NCI-H1417 treated with DMSO at 0.1 percent for 48 hours (cell line): ENCODE measurements around the gene NTN1.

Experiments
- DNase-seq: peaks from one replicate; lab custom pipeline; 2025; lab: John Stamatoyannopoulos, UW

NTN1 gene

DNA sequence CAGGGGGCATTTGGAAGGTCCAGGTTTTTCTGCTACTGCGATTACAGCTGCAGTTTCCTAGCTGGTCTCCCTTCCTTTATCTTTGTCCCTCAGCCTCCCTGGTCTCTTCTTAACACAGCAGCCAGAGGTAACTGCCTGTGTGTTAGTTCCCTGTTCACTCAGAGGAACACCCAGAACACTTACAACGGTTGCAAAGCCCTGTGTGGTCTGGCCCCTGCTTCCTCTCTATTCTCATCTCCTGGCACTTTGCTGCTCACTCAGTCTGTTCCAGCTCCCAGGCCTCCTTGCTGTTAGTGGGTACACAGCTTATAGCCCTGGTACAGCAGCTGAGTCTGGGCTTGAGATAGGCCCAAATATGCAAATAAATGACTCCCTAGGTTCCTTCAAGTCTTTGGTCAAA lies 16.4 kb downstream of the NTN1 start:
- no peak for DNase-seq

DNA sequence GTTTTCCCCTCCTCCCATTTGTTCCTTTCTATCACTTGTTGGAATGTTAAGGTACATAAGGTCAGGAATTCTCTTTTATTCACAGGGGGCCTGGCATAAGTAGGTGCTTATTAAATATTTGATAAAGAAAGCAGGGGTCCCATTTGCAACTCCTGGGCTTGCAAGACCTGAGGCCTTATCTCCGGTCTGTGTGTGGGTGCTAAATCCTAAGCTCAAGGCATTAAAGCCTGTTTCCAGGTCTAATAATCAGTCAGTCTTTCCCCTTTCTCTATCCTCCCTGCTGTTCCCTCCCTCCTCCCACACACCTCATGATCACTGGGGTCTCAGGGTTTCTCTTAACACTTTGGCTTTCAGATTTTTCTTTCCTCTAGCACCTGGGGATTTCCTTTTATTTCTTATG lies 17.1 kb downstream of the NTN1 start:
- DNase-seq: no peak

GRCh38 chr17:9044772-9045463 lies 23.6 kb downstream of the NTN1 start:
- DNase-seq: no peak

GRCh38 chr17:9050801-9051401 lies 29.6 kb downstream of the NTN1 start:
- DNase-seq: no peak

DNA sequence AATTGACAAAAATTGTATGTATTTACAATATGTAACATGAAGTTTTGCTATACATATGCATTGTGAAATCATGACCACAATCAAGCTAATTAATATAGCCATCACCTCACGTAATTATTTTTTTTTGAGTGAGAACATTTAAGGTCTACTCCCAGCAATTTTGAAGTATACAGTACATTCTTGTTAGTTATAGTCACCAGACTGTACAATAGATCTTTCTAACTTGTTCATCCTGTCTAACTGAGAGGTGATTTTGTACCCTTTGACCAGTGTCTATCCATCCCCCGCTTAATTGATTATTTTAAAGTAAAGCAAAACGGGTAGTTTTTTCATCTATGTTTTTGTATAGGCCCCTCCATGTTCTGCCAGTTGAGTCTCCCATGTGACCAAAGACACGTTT lies 30.3 kb downstream of the NTN1 start:
- no peak for DNase-seq

DNA sequence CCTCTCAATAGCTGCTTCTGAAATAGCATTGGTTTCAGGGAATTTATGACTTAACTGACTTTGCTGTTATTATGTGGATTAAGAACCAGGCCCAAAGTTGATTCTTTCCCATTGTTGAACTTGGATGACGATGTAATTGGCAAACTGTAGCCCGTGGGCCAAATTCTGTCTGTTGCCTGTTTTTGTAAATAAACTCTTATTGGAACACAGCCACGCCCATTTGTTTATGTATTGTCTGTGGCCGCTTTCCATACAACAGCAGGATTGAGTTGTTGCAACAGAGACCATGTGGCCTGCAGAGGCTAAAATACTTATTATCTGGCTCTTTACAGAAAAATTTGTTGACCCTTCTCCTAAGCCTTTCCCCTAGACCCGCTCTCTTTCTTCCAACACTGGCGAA lies 31.6 kb downstream of the NTN1 start:
- DNase-seq: no peak

DNA sequence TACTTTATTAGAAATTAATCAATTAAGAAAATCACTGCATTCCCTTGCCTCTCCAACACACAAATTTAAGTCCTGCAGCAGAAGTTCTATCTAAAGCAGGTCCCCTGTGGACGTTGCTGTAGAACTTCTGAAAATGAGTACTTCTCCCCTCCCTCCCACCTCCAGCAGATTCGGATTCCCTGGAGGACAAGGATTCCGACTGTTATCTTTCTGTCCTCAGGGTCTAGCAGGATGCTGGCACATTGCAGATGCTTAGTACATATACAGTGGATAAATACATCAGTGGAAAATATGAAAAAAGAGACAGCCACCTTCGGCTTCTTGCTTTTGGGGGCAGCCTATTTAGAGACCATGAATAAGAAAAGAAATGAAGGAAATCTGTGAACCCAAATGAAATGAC lies 32.1 kb downstream of the NTN1 start:
- no peak for DNase-seq

DNA sequence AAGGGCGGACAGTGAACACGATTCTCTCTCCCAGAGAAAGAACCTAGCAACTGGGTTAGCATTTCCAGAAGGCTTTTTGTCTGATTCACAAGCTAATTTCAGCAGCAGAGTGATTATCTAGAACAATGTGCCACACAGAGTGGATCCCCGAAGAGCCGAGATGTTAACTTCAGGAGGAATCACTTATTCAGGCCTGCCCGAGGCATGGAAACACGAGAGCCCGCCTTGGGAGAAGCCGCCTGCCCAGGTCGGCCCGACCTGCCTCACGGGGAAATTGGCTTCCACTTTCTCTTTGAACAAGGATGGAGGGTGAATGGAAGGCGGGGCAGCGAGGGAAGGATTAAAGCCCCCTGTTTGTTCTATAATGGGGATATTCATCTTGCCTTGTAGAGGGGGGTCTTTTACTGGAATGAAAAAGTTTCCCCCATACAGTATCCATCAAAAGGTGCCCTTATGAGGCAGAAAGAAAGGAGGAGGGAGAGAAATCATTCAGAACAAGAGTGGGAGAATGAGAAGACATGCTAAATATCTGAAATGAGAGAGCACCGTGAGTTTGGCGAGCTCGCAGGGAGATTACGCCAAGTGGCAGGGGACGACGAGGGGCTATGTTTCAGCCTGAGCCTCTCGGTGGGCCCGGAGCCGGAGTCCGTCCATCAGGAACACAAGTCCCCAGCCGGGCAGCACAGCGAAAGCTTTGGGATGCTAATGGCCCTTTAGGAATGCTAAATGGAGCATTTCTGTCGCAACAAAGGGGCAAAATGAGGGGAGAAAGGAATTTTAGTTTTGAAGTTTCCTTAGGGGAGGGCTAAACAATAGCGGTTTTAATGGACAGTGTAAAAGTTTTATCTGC lies 33.0 kb downstream of the NTN1 start:
- no peak for DNase-seq

DNA sequence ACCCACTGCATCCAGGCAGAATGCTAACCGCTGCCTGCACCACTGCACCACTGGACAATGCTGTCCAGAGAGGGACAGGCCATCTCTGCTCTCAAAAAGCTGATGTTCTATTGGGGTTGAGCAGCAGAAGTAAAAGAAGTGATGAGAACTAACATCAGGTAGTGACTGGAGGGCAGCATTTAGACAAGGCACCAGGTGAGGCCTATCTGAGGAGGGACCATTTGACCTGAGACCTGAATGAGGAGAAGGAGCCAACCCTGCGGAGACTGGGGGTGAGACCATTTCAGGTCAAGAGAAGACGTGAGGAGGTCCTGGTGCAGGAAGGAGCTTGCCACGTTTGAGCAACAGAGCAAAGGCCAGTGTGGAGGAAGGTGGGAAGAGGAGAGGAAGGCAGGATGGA lies 34.0 kb downstream of the NTN1 start:
- no peak for DNase-seq

- no peak for DNase-seq
Observed at GRCh38 chr17:9056566-9056965, 35.3 kb downstream of the NTN1 start.

DNA sequence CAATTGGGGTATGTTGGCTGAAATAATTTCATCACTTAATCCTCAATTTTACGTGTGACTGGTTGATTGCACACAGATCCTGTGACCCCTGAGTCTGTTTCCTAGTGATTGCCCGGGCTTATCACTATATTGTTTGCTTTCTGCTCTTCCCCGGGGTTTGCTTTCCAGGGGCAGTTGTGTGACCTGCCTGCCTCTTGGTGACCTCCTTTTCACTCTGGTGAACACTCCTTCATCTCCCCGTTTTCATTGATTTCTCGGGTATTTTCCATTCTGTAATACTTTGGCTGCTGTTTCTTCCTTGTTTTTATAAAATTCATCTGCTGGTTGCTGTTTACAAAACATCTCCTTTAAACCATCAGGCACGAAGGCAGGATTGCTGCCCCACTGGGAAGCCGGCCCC lies 36.0 kb downstream of the NTN1 start:
- no peak for DNase-seq

DNA sequence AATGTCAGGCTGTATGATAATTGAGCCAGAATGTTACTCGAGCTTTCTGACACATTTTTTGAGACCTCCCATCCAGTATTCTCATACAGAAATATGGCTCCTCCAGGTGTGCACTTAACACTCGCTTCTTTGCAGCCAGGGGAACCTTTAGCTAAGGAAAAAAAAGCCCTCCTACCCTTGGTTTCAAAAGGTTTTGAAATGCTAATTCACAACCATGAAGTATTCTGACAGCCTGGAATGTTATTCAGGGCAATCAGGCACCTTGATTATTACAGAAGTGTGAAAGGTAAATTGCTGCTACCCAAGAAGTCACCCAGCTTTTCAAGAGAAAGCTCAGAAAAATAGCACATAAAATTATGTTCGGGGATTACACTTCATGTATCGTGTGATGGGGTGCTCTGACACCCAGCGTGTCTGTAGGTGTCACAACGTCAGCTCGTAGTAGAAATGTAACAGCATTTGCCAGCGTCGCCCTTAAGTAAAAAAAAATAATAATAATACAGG lies 41.1 kb downstream of the NTN1 start:
- DNase-seq: no peak

DNA sequence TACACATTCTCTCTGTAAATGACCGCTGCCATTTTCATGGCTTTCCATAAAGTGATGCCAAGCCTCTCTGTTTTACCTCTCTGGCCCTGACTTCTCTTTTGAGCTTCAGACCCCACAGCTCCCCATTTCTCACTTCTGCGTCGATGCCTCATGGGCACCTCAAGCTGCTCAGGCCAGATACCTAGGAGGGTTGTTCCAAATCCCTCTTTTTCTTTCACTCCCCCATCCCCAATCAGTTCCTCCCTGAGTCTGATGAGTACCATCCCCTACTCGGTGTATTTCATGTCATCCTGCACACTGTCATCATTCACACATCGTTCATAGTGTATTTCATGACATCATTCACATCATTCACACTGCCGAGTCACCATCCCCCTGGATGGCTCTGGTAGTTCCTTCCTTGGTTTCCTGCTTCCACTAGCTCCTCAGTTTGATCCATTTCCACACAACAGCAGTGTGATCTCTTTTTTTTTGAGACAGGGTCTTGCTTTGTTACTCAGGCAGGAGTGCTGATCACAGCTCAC lies 43.1 kb downstream of the NTN1 start:
- no peak for DNase-seq

DNA sequence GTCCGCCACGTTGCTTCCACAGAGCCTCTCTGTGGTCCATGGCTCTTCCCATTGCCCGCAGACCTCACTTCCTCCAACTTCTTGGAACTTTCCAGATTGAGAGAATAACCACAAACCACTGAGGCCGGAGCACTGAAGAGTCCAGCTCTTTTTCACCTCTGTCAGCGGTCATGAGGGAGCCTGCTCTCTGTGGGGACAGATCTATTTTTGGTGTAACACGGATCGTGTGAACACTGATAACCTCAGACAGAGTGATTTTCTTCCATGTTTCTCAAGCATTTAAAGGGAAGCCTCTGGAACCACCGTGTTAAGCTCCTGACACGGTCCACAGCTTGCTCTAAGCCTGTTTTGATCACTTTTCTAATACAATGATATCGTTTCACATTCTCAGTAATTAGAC lies 49.7 kb downstream of the NTN1 start:
- DNase-seq: no peak

GRCh38 chr17:9071811-9072498 lies 50.6 kb downstream of the NTN1 start:
- DNase-seq: no peak

DNA sequence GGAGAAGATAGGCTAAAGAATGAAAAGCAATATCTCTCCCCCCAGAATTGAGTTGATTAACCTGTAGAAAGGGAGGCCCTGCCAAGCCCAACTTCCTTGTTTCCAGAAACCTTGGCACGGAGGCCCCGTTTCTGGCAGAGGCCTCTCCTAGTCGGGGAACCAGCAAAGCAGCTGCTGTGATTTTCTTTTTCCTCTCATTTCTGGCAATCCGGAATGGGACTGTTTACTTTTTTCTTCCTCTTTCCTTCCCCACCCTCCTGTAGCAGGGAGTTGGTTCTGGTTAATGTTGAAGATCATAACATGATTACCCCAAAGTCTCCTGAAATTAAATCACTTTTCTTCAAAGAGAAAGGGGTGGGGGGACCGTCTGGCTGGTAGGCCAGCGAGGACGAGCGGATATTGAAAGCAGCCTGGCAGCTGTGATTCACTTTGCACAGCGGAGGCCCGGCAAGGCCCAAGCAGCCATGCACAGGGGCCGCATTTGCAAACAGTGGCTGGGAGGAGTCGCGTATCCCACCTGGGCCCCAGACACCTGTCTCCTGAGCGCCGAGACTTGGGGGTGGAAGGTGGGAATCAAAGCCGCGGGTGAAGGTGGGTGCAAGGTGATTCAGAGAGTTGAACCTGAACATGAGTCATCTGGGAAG lies 51.5 kb downstream of the NTN1 start:
- no peak for DNase-seq

DNA sequence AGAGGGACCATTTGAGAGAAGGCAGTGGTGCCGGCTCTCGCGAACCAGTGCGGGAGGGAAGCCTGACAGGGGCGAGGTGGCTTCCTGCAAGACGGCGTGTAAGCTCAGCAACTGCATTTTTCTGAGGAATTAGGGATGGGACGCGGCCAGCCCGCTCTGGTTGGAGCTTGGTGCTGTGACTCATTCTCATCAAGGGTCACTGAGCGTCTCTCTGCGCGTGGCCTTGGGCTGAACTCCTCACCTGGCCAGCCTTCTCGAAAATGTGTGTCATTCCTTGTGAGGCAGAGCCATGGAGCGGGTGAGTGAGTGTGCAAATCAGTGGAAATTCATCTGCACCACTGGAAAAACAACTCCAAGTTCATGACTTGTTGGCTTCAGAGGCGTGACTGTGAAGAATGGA lies 52.8 kb downstream of the NTN1 start:
- DNase-seq: no peak

DNA sequence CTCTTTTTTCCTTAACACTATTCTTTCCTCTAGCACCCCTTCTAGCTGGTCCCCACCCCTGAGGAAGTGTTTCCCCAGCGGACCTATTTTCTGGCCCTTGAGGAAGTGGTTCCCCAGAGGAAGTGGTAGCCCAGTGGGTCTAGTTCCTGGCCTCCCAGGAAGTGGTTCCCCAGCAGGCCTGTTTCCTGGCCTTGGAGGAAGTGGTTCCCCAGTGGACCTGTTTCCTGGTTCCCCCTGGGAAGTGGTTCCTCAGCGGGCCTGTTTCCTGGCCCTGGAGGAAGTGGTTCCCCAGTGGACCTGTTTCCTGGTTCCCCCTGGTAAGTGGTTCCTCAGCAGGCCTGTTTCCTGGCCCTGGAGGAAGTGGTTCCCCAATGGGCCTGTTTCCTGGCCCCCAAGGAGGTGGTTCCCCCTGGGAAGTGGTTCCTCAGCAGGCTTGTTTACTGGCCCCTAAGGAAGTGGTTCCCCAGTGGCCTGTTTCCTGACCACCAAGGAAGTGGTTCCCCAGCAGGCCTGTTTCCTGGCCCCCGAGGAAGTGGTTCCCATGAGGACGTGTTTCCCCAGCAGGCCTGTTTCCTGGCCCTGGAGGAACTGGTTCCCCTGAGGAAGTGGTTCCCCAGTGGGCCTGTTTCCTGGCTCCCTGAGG lies 58.3 kb downstream of the NTN1 start:
- no peak for DNase-seq

GRCh38 chr17:9080296-9080914 lies 59.1 kb downstream of the NTN1 start:
- DNase-seq: no peak

- no peak for DNase-seq
Observed at GRCh38 chr17:9080983-9081382, 59.7 kb downstream of the NTN1 start.

DNA sequence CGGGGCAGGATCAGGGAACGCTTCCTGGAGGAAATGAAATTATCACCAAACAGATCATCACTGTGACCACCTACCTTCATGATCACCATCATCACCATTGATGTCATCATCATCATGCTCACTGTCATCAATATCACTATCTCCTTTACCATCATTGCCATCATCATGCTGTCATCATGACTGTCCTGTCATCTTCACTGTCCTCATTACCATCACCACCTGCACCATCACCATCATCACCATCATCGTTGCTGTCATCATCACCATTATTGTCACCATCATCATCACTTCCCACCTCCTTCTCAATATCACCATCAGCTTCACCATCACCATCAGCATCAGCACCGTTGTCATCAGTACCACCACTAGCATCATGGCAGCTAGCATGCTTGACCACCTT lies 65.3 kb downstream of the NTN1 start:
- DNase-seq: no peak
